MM.1S (cell line): ENCODE data around the gene CERS5.

Experiments
- EZH2 ChIP-seq: fragments of 300-600 bp; sonication (generic); optimal IDR thresholded peaks from 2 replicates; pipeline ENCODE3; 2017; ENCODE audit warnings: low read depth, mild to moderate bottlenecking, antibody characterized with exemption, low read length, mixed read lengths
- TF ChIP-seq, protein P1 (sequence below): fragments of 300-600 bp; sonication (generic); IDR thresholded peaks from 2 replicates; pipeline ENCODE4 v1.5.1; 2016; ENCODE audit warnings: antibody characterized with exemption, low read length, mixed read lengths

DNA sequence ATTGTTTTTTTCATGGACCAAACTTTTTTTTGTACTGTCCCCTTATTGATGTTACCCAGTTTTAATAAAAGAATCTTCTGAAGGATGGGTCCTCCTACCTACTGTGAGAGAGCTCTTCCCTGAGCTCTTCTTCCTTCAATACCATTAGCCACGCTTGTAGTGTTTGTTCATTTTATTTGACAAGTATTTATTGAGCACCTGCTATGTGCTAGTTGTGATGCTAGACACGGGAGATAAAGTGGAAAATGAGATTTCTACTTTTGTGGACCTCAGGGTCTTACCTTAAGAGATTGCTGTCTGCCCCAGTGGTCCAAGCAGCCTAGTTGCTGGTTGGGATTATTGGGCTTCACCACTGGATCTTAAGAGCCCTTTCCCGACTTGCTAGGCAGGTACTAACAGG, 66.6 kb downstream of the CERS5 start:
- TF ChIP-seq, protein P1, sequence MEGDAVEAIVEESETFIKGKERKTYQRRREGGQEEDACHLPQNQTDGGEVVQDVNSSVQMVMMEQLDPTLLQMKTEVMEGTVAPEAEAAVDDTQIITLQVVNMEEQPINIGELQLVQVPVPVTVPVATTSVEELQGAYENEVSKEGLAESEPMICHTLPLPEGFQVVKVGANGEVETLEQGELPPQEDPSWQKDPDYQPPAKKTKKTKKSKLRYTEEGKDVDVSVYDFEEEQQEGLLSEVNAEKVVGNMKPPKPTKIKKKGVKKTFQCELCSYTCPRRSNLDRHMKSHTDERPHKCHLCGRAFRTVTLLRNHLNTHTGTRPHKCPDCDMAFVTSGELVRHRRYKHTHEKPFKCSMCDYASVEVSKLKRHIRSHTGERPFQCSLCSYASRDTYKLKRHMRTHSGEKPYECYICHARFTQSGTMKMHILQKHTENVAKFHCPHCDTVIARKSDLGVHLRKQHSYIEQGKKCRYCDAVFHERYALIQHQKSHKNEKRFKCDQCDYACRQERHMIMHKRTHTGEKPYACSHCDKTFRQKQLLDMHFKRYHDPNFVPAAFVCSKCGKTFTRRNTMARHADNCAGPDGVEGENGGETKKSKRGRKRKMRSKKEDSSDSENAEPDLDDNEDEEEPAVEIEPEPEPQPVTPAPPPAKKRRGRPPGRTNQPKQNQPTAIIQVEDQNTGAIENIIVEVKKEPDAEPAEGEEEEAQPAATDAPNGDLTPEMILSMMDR, result no peak
- no peak for TF ChIP-seq EZH2
